HEK293 (cell line): Measurements from ENCODE around the gene RAB9B.

Experiments
- ATF2 ChIP-seq: fragments of 450-650 bp; formaldehyde crosslinking; IDR thresholded peaks from 2 replicates; pipeline ENCODE4 v1.5.1; 2016; ENCODE audit warnings: missing biosample characterization, missing genetic modification characterization, low read depth
- YY1 ChIP-seq: fragments of 450-650 bp; formaldehyde crosslinking; IDR thresholded peaks from 2 replicates; pipeline ENCODE4 v1.5.1; 2018; ENCODE audit warnings: missing biosample characterization, missing genetic modification characterization
- ZBTB1 ChIP-seq: fragments of 450-650 bp; formaldehyde crosslinking; IDR thresholded peaks from 2 replicates; pipeline ENCODE4 v1.5.1; 2016; ENCODE audit warnings: missing biosample characterization, missing genetic modification characterization
- ZFP37 ChIP-seq: fragments of 450-650 bp; formaldehyde crosslinking; IDR thresholded peaks from 2 replicates; pipeline ENCODE4 v1.5.1; 2016; ENCODE audit warnings: missing biosample characterization, missing genetic modification characterization
- ZNF121 ChIP-seq: fragments of 450-650 bp; formaldehyde crosslinking; IDR thresholded peaks from 2 replicates; pipeline ENCODE4 v1.5.1; 2016; ENCODE audit warnings: missing biosample characterization, missing genetic modification characterization
- ZNF133 ChIP-seq: fragments of 450-650 bp; formaldehyde crosslinking; IDR thresholded peaks from 2 replicates; pipeline ENCODE4 v1.5.1; 2016; ENCODE audit warnings: missing biosample characterization, missing genetic modification characterization
- ZNF302 ChIP-seq: fragments of 450-650 bp; formaldehyde crosslinking; IDR thresholded peaks from 2 replicates; pipeline ENCODE4 v1.5.1; 2016; ENCODE audit warnings: missing biosample characterization, missing genetic modification characterization, low read depth
- ZNF658 ChIP-seq: fragments of 450-650 bp; formaldehyde crosslinking; IDR thresholded peaks from 2 replicates; pipeline ENCODE4; 2016; ENCODE audit warnings: missing biosample characterization, missing genetic modification characterization
- ZSCAN30 ChIP-seq: fragments of 450-650 bp; IDR thresholded peaks from 2 replicates; pipeline ENCODE4 v1.5.1; 2018; ENCODE audit warnings: missing biosample characterization, mild to moderate bottlenecking, missing genetic modification characterization, moderate library complexity
- TF ChIP-seq, protein P1 (sequence below): fragments of 450-650 bp; formaldehyde crosslinking; IDR thresholded peaks from 2 replicates; pipeline ENCODE4 v1.5.1; 2016; ENCODE audit warnings: missing biosample characterization, missing genetic modification characterization

- TF ChIP-seq ZNF658 (tag by site-specific recombination), result no peak
- no peak for TF ChIP-seq ZSCAN30 (tag by site-specific recombination)
- TF ChIP-seq ZNF302 (tag by site-specific recombination), result no peak
- no peak for TF ChIP-seq ZBTB1
- TF ChIP-seq ATF2 (tag by site-specific recombination), result no peak
- TF ChIP-seq YY1, result no peak
- TF ChIP-seq ZNF121 (tag by site-specific recombination), result no peak
- no peak for TF ChIP-seq ZFP37 (tag by site-specific recombination)
- TF ChIP-seq, protein P1, sequence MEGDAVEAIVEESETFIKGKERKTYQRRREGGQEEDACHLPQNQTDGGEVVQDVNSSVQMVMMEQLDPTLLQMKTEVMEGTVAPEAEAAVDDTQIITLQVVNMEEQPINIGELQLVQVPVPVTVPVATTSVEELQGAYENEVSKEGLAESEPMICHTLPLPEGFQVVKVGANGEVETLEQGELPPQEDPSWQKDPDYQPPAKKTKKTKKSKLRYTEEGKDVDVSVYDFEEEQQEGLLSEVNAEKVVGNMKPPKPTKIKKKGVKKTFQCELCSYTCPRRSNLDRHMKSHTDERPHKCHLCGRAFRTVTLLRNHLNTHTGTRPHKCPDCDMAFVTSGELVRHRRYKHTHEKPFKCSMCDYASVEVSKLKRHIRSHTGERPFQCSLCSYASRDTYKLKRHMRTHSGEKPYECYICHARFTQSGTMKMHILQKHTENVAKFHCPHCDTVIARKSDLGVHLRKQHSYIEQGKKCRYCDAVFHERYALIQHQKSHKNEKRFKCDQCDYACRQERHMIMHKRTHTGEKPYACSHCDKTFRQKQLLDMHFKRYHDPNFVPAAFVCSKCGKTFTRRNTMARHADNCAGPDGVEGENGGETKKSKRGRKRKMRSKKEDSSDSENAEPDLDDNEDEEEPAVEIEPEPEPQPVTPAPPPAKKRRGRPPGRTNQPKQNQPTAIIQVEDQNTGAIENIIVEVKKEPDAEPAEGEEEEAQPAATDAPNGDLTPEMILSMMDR (tag by site-specific recombination), result no peak
- no peak for TF ChIP-seq ZNF133 (tag by site-specific recombination)
Measured at GRCh38 chrX:103846386-103846785, 14.3 kb upstream of the RAB9B start.
